Neuronal stem cell (in vitro differentiated cells): ENCODE data around the gene VGLL2.
"Not testable (repeated sequence)": the region's sequence is repeated elsewhere in the genome, so short reads cannot be mapped to it uniquely, and the experiment has no call there.

Experiments used
- DNase-seq: peaks from one replicate; pipeline ENCODE4 v3.0.0-alpha.2; 2013; ENCODE audit warnings: low spot score
- H2AFZ ChIP-seq: one replicate; pipeline ENCODE4 v1.6.1; 2013; ENCODE audit warnings: mild to moderate bottlenecking, low read length, inconsistent platforms
- H2AK5ac ChIP-seq: 2 replicates; pipeline ENCODE4 v1.6.1; 2013; ENCODE audit warnings: low read depth, mild to moderate bottlenecking, inconsistent platforms, low read length, moderate library complexity, mixed read lengths
- H2BK120ac ChIP-seq: 2 replicates; pipeline ENCODE4 v1.6.1; 2013; ENCODE audit warnings: low read depth, mild to moderate bottlenecking, inconsistent platforms, low read length, moderate library complexity, mixed read lengths
- H2BK12ac ChIP-seq: one replicate; pipeline ENCODE4 v1.6.1; 2013; ENCODE audit warnings: low read length, inconsistent platforms
- H2BK15ac ChIP-seq: 2 replicates; pipeline ENCODE4 v1.6.1; 2013; ENCODE audit warnings: mild to moderate bottlenecking, low read length, inconsistent platforms, mixed read lengths
- H2BK5ac ChIP-seq: one replicate; pipeline ENCODE4 v1.6.1; 2013; ENCODE audit warnings: inconsistent platforms, mild to moderate bottlenecking, low read length, moderate library complexity
- H3K14ac ChIP-seq: one replicate; pipeline ENCODE4 v1.6.1; 2013; ENCODE audit warnings: low read length, inconsistent platforms
- H3K18ac ChIP-seq: 2 replicates; pipeline ENCODE4 v1.6.1; 2013; ENCODE audit warnings: low read length, inconsistent platforms
- H3K23ac ChIP-seq: 2 replicates; pipeline ENCODE4 v1.6.1; 2013; ENCODE audit warnings: low read depth, mild to moderate bottlenecking, mixed read lengths, low read length, inconsistent platforms; ENCODE audit not compliant: poor library complexity
- H3K27ac ChIP-seq: replicated peaks from 3 replicates; pipeline ENCODE4 v1.5.1; 2013; ENCODE audit warnings: low read length, inconsistent platforms
- H3K27me3 ChIP-seq, 3 experiments: 2 replicates each; pipeline ENCODE4 v1.6.1; 2013; ENCODE audit warnings: low read length in 3 of 3, mild to moderate bottlenecking in 2 of 3, inconsistent platforms in 1 of 3, low read depth in 1 of 3, mixed read lengths in 1 of 3, moderate library complexity in 1 of 3; ENCODE audit not compliant: control insufficient read depth in 3 of 3, insufficient read depth in 3 of 3
- H3K36me3 ChIP-seq, 2 donors: replicated peaks in 1 of 2; 2 replicates each; pipeline ENCODE4 v1.6.1; 2013; ENCODE audit warnings: low read length in 2 of 2; ENCODE audit not compliant: control insufficient read depth in 2 of 2, insufficient read depth in 2 of 2
- H3K4ac ChIP-seq: 2 replicates; pipeline ENCODE4 v1.6.1; 2013; ENCODE audit warnings: inconsistent platforms, mild to moderate bottlenecking, low read length, moderate library complexity
- H3K4me1 ChIP-seq, 2 donors: 1 replicate in 1 of 2; 2 replicates in 1 of 2; pipeline ENCODE4 v1.6.1; 2013; ENCODE audit warnings: low read length in 2 of 2, low read depth in 1 of 2; ENCODE audit not compliant: control insufficient read depth in 2 of 2, insufficient read depth in 1 of 2
- H3K4me2 ChIP-seq: one replicate; pipeline ENCODE4 v1.6.1; 2013; ENCODE audit warnings: mild to moderate bottlenecking, low read length, inconsistent platforms; ENCODE audit not compliant: insufficient read depth, poor library complexity, severe bottlenecking
- H3K4me3 ChIP-seq, 2 donors: 2 replicates each; pipeline ENCODE4 v1.5.1; 2013; ENCODE audit warnings: low read length in 2 of 2, mild to moderate bottlenecking in 2 of 2, inconsistent platforms in 1 of 2, moderate library complexity in 1 of 2
- H3K79me1 ChIP-seq: one replicate; pipeline ENCODE4 v1.6.1; 2013; ENCODE audit warnings: low read depth, mild to moderate bottlenecking, inconsistent platforms, low read length, moderate library complexity
- H3K9ac ChIP-seq: one replicate; pipeline ENCODE4 v1.6.1; 2013; ENCODE audit warnings: mild to moderate bottlenecking, low read depth, low read length, inconsistent platforms; ENCODE audit not compliant: poor library complexity
- H3K9me3 ChIP-seq, 2 donors: replicated peaks in 1 of 2; 2 replicates each; pipeline versions ENCODE3 to v1.6.1; 2013; ENCODE audit warnings: low read length in 2 of 2, mild to moderate bottlenecking in 2 of 2, inconsistent platforms in 1 of 2, low read depth in 1 of 2, mixed read lengths in 1 of 2, moderate library complexity in 1 of 2; ENCODE audit not compliant: control insufficient read depth in 2 of 2, insufficient read depth in 1 of 2
- H4K8ac ChIP-seq: one replicate; pipeline ENCODE4 v1.6.1; 2013; ENCODE audit warnings: low read depth, mild to moderate bottlenecking, inconsistent platforms, low read length, moderate library complexity
- H4K91ac ChIP-seq: one replicate; pipeline ENCODE4 v1.6.1; 2013; ENCODE audit warnings: low read length, low read depth, mild to moderate bottlenecking, inconsistent platforms; ENCODE audit not compliant: poor library complexity
- WGBS, 2 donors: extraction: QIAGEN DNeasy Blood & Tissue Kit; methylation state at CpG; one replicate each; pipeline ENCODE4 v1.1.7; 2013; ENCODE audit warnings: missing lambda C conversion rate in 2 of 2, mixed read lengths in 1 of 2; ENCODE audit not compliant: insufficient read length in 2 of 2, insufficient replicate concordance in 1 of 2; ENCODE audit errors: extremely low coverage in 2 of 2; 5-methylcytosine and 5-hydroxymethylcytosine counted together

The VGLL2 gene

DNA sequence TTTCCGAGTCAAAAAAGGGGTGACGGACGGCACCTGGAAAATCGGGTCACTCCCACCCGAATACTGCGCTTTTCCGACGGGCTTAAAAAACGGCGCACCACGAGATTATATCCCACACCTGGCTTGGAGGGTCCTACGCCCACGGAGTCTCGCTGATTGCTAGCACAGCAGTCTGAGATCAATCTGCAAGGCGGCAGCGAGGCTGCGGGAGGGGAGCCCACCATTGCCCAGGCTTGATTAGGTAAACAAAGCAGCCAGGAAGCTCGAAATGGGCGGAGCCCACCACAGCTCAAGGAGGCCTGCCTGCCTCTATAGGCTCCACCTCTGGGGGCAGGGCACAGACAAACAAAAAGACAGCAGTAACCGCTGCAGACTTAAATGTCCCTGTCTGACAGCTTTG is 20.4 kb upstream of the VGLL2 start:
- H2BK15ac ChIP-seq, H2BK120ac ChIP-seq, H3K79me1 ChIP-seq, H4K91ac ChIP-seq, H3K9me3 ChIP-seq, H3K14ac ChIP-seq, H3K9ac ChIP-seq, H3K23ac ChIP-seq, H3K27me3 ChIP-seq, H3K36me3 ChIP-seq, H2AFZ ChIP-seq, H3K18ac ChIP-seq, H3K4ac ChIP-seq, H2BK12ac ChIP-seq, H3K4me2 ChIP-seq, H3K4me1 ChIP-seq, DNase-seq, H2AK5ac ChIP-seq, H2BK5ac ChIP-seq, H3K27ac ChIP-seq, H4K8ac ChIP-seq, H3K4me3 ChIP-seq: not testable (repeated sequence)
- no CpG with 5 or more reads among the region's 20 CpGs for WGBS, 2 donors

DNA sequence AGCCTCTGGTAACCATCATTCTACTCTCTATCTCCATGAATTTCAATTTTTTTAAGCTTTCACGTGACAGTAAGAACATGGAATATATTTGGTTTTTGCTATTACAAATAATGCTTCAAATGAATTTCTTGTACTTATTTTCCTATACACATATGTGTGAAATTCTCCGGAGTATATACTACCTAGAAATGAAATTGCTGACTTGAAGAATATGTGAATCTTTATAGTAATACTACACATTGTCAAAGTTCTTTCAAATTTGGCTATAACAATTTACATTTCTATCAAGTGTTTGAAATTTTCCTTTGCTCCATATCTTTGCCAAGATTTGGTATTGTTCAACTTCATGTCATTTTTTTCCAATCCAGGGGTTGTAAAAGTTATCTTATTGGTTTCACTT is 11.6 kb upstream of the VGLL2 start:
- Histone ChIP-seq H3K4me2 (no peak overlapping the region), H2BK120ac (no peak overlapping the region), H3K36me3 (no peaks in the 10 kb centered on the region), H2BK12ac (no peak overlapping the region), H3K4me1 (no peaks in the 10 kb centered on the region), H2BK5ac (no peak overlapping the region), H3K27me3 (peaks cover 0 to under 1% (median 0%) of the 10 kb centered on the region in 3 experiments), H3K23ac (no peak overlapping the region), H3K14ac (no peak overlapping the region), H2AK5ac (no peak overlapping the region), H4K8ac (no peak overlapping the region), H2AFZ (no peak overlapping the region), H3K4ac (no peak overlapping the region), H4K91ac (no peak overlapping the region), H3K79me1 (no peaks in the 10 kb centered on the region), H3K27ac (no peak overlapping the region), H3K9ac (no peak overlapping the region), H2BK15ac (no peak overlapping the region), H3K18ac (no peak overlapping the region), H3K4me3 (no peak overlapping the region), H3K9me3 (no peaks in the 10 kb centered on the region)
- WGBS, 2 donors: no CpG with 5 or more reads among the region's 2 CpGs
- DNase-seq: no peak

DNA sequence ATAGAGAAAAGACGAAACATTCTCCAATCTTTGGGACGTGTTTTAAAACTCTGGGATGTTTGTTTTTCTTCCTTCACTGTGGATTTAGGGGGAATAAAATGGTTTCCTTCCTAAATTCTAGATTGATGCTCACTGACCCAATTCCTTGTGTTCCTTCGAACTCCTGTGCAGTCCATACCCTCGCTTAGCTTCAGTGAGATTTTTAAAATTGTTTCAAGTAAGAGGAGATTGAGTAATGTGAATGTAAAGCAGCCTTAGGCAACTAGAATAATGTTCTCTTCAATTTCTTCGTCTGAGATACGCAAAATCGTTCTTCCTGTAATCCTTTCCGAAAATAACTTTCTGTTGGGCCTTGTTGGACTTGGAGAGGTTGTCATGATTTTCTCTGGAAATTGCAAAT is 2.6 kb upstream of the VGLL2 start:
- no CpG with 5 or more reads among the region's 8 CpGs for WGBS, 2 donors
- H3K36me3 ChIP-seq: no peaks in the 10 kb centered on the region
- no peak overlapping the region for H2AFZ ChIP-seq
- H3K4ac ChIP-seq: no peak overlapping the region
- no peak overlapping the region for H3K4me2 ChIP-seq
- no peaks in the 10 kb centered on the region for H3K79me1 ChIP-seq
- no peak overlapping the region for H3K4me3 ChIP-seq
- H2BK12ac ChIP-seq: no peak overlapping the region
- no peak overlapping the region for H2BK15ac ChIP-seq
- no peaks in the 10 kb centered on the region for H3K9me3 ChIP-seq
- DNase-seq: no peak
- no peak overlapping the region for H3K14ac ChIP-seq
- peaks cover 25 to 80% (median 57%) of the 10 kb centered on the region in 3 experiments for H3K27me3 ChIP-seq
- H2AK5ac ChIP-seq: no peak overlapping the region
- H3K18ac ChIP-seq: no peak overlapping the region
- H3K27ac ChIP-seq: no peak overlapping the region
- no peak overlapping the region for H4K91ac ChIP-seq
- peaks cover 0 to 9% of the 10 kb centered on the region in 2 donors for H3K4me1 ChIP-seq
- H2BK120ac ChIP-seq: no peak overlapping the region
- no peak overlapping the region for H3K23ac ChIP-seq
- no peak overlapping the region for H4K8ac ChIP-seq
- no peak overlapping the region for H3K9ac ChIP-seq
- no peak overlapping the region for H2BK5ac ChIP-seq

DNA sequence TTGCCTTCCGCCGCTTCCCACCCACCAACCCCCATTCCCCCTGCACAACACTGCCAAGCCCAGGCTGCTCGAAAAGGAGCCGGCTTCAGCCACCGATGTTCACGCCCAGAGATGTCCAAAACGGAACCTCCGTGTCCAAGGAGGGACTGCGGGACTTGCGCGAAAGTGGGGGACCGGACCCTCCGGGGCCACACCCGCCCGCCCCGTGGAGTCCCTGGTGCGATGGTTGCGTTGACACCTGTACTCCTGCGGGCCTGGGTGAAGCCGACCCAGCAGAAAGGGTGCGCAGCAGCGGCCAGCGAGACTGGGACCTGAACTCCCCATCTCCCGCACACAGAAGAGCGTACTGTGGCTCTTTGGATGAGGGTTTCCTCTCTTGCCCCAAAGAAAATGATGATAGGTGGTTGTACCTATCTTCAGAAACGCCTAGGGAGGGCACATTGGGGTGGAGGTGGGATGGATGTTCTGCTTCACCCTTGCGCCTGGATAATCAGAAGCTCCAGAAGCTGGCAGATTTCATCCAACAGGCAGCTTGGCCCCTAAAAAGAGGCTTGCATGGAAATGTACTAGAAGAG is 1.9 kb upstream of the VGLL2 start:
- Histone ChIP-seq H2BK120ac (no peak overlapping the region), H3K18ac (no peak overlapping the region), H2AK5ac (no peak overlapping the region), H4K8ac (no peak overlapping the region), H3K79me1 (no peaks in the 10 kb centered on the region), H2BK15ac (no peak overlapping the region), H3K14ac (no peak overlapping the region), H2AFZ (no peak overlapping the region), H3K4me2 (no peak overlapping the region), H3K4ac (no peak overlapping the region), H2BK12ac (no peak overlapping the region), H3K36me3 (no peaks in the 10 kb centered on the region), H3K9ac (no peak overlapping the region), H3K27me3 (peaks cover 31 to 86% (median 63%) of the 10 kb centered on the region in 3 experiments), H3K4me3 (no peak overlapping the region), H3K4me1 (peaks cover 0 to 9% of the 10 kb centered on the region in 2 donors), H2BK5ac (no peak overlapping the region), H3K27ac (no peak overlapping the region), H3K9me3 (no peaks in the 10 kb centered on the region), H4K91ac (no peak overlapping the region), H3K23ac (no peak overlapping the region)
- WGBS, 2 donors: no CpG with 5 or more reads among the region's 27 CpGs
- no peak for DNase-seq
